Breast epithelium (tissue), 4 donors: Measurements from ENCODE around the gene TRAF3IP1. TPM values are rescaled to one million over a fixed set of nuclear protein-coding genes. Genes with fewer than 3 reads are reported as not detected.

Experiments
- DNase-seq, 2 donors: peaks; one replicate each; pipeline ENCODE4 v3.0.0-alpha.2; 2019; ENCODE audit warnings: low spot score in 2 of 2
- H3K27ac ChIP-seq, 2 donors: fragments of 200-600 bp; sonication (generic) in 1 of 2; one replicate each; pipeline ENCODE4 v1.5.1; 2016 to 2019; ENCODE audit warnings: mild to moderate bottlenecking in 1 of 2
- H3K27me3 ChIP-seq, 2 donors: fragments of 200-600 bp; sonication (generic) in 1 of 2; one replicate each; pipeline versions ENCODE4 v1.5.1 to v1.6.0; 2017 to 2019; ENCODE audit warnings: control low read depth in 1 of 2, mild to moderate bottlenecking in 1 of 2
- H3K36me3 ChIP-seq: fragments of 200-600 bp; one replicate; pipeline ENCODE4 v1.5.1; 2019
- H3K4me1 ChIP-seq, 2 donors: fragments of 200-600 bp; sonication (generic); one replicate each; pipeline ENCODE4 v1.5.1; 2016 to 2019; ENCODE audit warnings: control low read depth in 1 of 2
- H3K4me3 ChIP-seq, 3 donors: fragments of 200-600 bp; sonication (generic); 1 replicate in 2 of 3; 2 replicates in 1 of 3; pipeline ENCODE4 v1.5.1; 2016 to 2019; ENCODE audit warnings: mild to moderate bottlenecking in 3 of 3, moderate library complexity in 2 of 3
- H3K9me3 ChIP-seq, 2 donors: fragments of 200-600 bp; sonication (generic) in 1 of 2; one replicate each; pipeline ENCODE4 v1.5.1; 2016 to 2019; ENCODE audit warnings: control low read depth in 1 of 2
- CTCF ChIP-seq, 3 donors: fragments of 450-650 bp; IDR thresholded peaks; one replicate each; pipeline ENCODE4 v1.5.1; 2016 to 2017; ENCODE audit warnings: antibody characterized with exemption in 3 of 3, mild to moderate bottlenecking in 3 of 3, moderate library complexity in 3 of 3
- POLR2A ChIP-seq: fragments of 450-650 bp; IDR thresholded peaks from one replicate; pipeline ENCODE4 v1.6.1; 2016; ENCODE audit warnings: antibody characterized with exemption, mild to moderate bottlenecking, moderate library complexity
- POLR2AphosphoS5 ChIP-seq, 3 donors: sonication (generic); formaldehyde crosslinking; IDR thresholded peaks; one replicate each; pipeline ENCODE4 v1.6.1; 2017; ENCODE audit warnings: antibody characterized with exemption in 3 of 3
- intact Hi-C: fragments of 100-400 bp; cut with DNase I; formaldehyde crosslinking; loops from one replicate; pipeline ENCODE4 v1.15.1; 2023; ENCODE audit warnings: low total_unique reads
- total RNA-seq, 3 donors: library from RNA; depleted of rRNA; stranded (reverse); fragments of >200 nt; gene quantifications; one replicate each; pipeline ENCODE4 v1.1.0, GENCODE V29; 2016

TRAF3IP1 gene
- total RNA-seq, 3 donors from 2014 or later: 12.1 to 20.6 (median 15.7) TPM

DNA sequence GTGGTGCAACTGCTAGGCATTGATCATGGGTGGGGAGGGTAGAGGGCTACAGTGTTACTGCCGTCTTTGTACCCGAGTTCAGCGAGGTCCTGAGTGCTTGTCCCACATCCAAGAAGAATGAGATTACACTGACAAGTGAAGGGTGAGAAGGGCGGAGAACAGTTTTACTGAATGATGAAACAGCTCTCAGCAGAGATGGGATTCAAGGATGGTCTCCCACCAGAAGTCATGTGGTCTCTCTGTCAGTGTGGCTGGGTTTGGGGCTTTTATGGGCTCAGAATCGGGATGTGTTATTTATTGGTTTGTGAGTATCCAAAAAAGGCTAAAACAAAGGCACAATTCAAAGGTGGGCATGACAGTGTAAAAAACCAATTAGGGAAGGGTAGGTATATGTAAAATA is 95.6 kb downstream of the TRAF3IP1 start:
- no peaks in the 10 kb centered on the region for H3K27me3 ChIP-seq
- H3K9me3 ChIP-seq: peaks cover 0 to 4% of the 10 kb centered on the region in 2 donors
- intact Hi-C loops: no loop called here
- no peaks in the 10 kb centered on the region for H3K4me1 ChIP-seq
- no peak overlapping the region for H3K27ac ChIP-seq
- H3K4me3 ChIP-seq: no peak overlapping the region
- no peaks in the 10 kb centered on the region for H3K36me3 ChIP-seq
- no peak for DNase-seq
- TF ChIP-seq CTCF (IDR thresholded peaks at IDR 0.05): no peak
- no peak for TF ChIP-seq POLR2AphosphoS5 (IDR thresholded peaks at IDR 0.05)
- no peak for TF ChIP-seq POLR2A

GRCh38 chr2:238418196-238418998 is 98.1 kb downstream of the TRAF3IP1 start:
- Histone ChIP-seq H3K36me3 (no peaks in the 10 kb centered on the region), H3K27ac (peak overlapping the region; percentile 68 to 72), H3K27me3 (no peaks in the 10 kb centered on the region), H3K4me1 (no peaks in the 10 kb centered on the region), H3K4me3 (peak overlapping the region in 1 of 3 donors; percentile 15), H3K9me3 (peaks cover 0 to 4% of the 10 kb centered on the region in 2 donors)
- DNase-seq: peak in 1 of 2 donors; percentile 74
- no peak for TF ChIP-seq POLR2A
- TF ChIP-seq POLR2AphosphoS5 (IDR thresholded peaks at IDR 0.05): no peak
- no peak for TF ChIP-seq CTCF (IDR thresholded peaks at IDR 0.05)
- intact Hi-C loops: no loop called here

DNA sequence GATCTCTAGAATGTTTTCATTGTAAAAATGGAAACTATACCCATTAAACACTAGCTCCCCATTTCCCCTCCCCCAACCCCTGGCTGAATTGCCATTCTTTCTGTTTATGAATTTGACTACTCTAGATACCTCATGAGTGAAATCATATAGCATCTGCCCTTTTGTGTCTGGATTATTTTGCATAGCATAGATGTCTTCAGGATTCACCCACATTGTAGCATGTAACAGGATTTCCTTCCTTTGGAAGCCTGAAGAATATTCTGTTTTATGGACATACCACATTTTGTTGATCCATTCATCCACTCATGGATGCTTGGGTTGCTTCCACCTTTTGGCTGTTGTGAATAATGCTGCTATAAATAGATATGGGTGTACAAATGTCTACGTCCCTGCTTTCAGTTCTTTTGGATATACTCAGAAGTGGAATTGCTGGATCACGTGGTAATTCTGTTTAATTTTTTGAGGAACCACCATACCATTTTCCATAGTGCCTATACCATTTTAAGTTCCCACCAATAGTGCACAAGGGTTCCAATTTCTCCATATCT is 98.8 kb downstream of the TRAF3IP1 start:
- DNase-seq: no peak
- intact Hi-C loops: no loop called here
- H3K4me3 ChIP-seq: no peak overlapping the region
- H3K9me3 ChIP-seq: peaks cover 0 to 4% of the 10 kb centered on the region in 2 donors
- H3K36me3 ChIP-seq: no peaks in the 10 kb centered on the region
- H3K4me1 ChIP-seq: no peaks in the 10 kb centered on the region
- no peak for TF ChIP-seq POLR2A
- no peak for TF ChIP-seq CTCF (IDR thresholded peaks at IDR 0.05)
- TF ChIP-seq POLR2AphosphoS5 (IDR thresholded peaks at IDR 0.05): no peak
- no peaks in the 10 kb centered on the region for H3K27me3 ChIP-seq
- H3K27ac ChIP-seq: no peak overlapping the region

- no peaks in the 10 kb centered on the region for H3K4me1 ChIP-seq
- no peak overlapping the region for H3K4me3 ChIP-seq
- no peak for DNase-seq
- peaks cover 0 to 4% of the 10 kb centered on the region in 2 donors for H3K9me3 ChIP-seq
- H3K27me3 ChIP-seq: no peaks in the 10 kb centered on the region
- intact Hi-C loops: no loop called here
- no peaks in the 10 kb centered on the region for H3K36me3 ChIP-seq
- no peak for TF ChIP-seq POLR2A
- H3K27ac ChIP-seq: peak overlapping the region; percentile 79 to 80
Measured at GRCh38 chr2:238420442-238420841, 100.1 kb downstream of the TRAF3IP1 start.

GRCh38 chr2:238420878-238421694 is 100.8 kb downstream of the TRAF3IP1 start:
- H3K27ac ChIP-seq: peak overlapping the region; percentile 79 to 80
- intact Hi-C loops: no loop called here

More at GRCh38 chr2:238420878-238421694, 100.8 kb downstream of the TRAF3IP1 start:
- DNase-seq: peak in 1 of 2 donors; percentile 83
- no peak for TF ChIP-seq POLR2AphosphoS5 (IDR thresholded peaks at IDR 0.05)
- no peak for TF ChIP-seq CTCF (IDR thresholded peaks at IDR 0.05)
- TF ChIP-seq POLR2A: no peak
- no peaks in the 10 kb centered on the region for H3K4me1 ChIP-seq
- no peak overlapping the region for H3K4me3 ChIP-seq
- H3K9me3 ChIP-seq: no peaks in the 10 kb centered on the region
- H3K36me3 ChIP-seq: no peaks in the 10 kb centered on the region
- H3K27me3 ChIP-seq: no peaks in the 10 kb centered on the region
